HEK293T (cell line): ENCODE measurements around the gene RIMS1.

Source experiments
- ARNT ChIP-seq: fragments of 450-650 bp; IDR thresholded peaks from 2 replicates; pipeline ENCODE4 v1.6.1; 2017; ENCODE audit warnings: mild to moderate bottlenecking
- BHLHE40 ChIP-seq: fragments of 450-650 bp; IDR thresholded peaks from 2 replicates; pipeline ENCODE4 v1.6.1; 2016; ENCODE audit warnings: mild to moderate bottlenecking, moderate library complexity, borderline replicate concordance
- CTBP1 ChIP-seq: fragments of 450-650 bp; IDR thresholded peaks from 2 replicates; pipeline ENCODE4 v1.6.1; 2016; ENCODE audit warnings: borderline replicate concordance
- ELF4 ChIP-seq: fragments of 450-650 bp; IDR thresholded peaks from 2 replicates; pipeline ENCODE4 v1.6.1; 2017; ENCODE audit warnings: antibody characterized with exemption
- FOXA1 ChIP-seq: fragments of 450-650 bp; IDR thresholded peaks from 2 replicates; pipeline ENCODE4 v1.6.1; 2016; ENCODE audit warnings: mild to moderate bottlenecking
- FOXK2 ChIP-seq: fragments of 450-650 bp; IDR thresholded peaks from 2 replicates; pipeline ENCODE4 v1.6.1; 2016; ENCODE audit warnings: mild to moderate bottlenecking
- FOXM1 ChIP-seq: fragments of 450-650 bp; IDR thresholded peaks from 2 replicates; pipeline ENCODE4 v1.6.1; 2017; ENCODE audit warnings: mild to moderate bottlenecking, borderline replicate concordance
- HDGF ChIP-seq: fragments of 450-650 bp; IDR thresholded peaks from 2 replicates; pipeline ENCODE4 v1.6.1; 2017; ENCODE audit warnings: antibody characterized with exemption, borderline replicate concordance
- L3MBTL2 ChIP-seq: fragments of 450-650 bp; conservative IDR thresholded peaks from 2 replicates; pipeline ENCODE4 v1.6.1; 2016; ENCODE audit warnings: mild to moderate bottlenecking
- LEF1 ChIP-seq: fragments of 450-650 bp; IDR thresholded peaks from 2 replicates; pipeline ENCODE4 v1.6.1; 2017; ENCODE audit warnings: mild to moderate bottlenecking, borderline replicate concordance
- SP1 ChIP-seq: fragments of 450-650 bp; IDR thresholded peaks from 2 replicates; pipeline ENCODE4 v1.6.1; 2017
- TF ChIP-seq, protein P1 (sequence below): fragments of 450-650 bp; IDR thresholded peaks from 2 replicates; pipeline ENCODE4 v1.6.1; 2016

DNA sequence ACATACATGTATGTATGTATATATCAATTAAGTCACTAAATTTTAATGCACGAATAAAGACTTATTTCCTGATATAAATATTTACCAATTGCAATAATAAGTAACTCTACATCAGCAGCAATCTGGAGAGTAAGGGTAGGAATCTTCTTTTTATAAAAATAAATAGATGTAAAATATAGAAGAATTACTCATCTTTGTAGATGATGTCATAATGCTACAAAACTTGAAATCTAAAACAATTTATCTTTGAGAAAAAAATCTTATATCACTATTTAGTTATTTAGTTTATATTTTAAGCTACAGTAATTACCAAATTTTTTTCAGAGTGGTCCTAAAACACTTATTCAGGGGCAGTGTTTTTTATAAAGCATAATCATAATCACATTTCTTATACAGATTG is 351.7 kb downstream of the RIMS1 start:
- no peak for TF ChIP-seq FOXM1
- no peak for TF ChIP-seq CTBP1
- TF ChIP-seq FOXA1: no peak
- no peak for TF ChIP-seq ELF4
- no peak for TF ChIP-seq BHLHE40
- TF ChIP-seq FOXK2: no peak
- no peak for TF ChIP-seq SP1
- TF ChIP-seq ARNT: no peak
- no peak for TF ChIP-seq LEF1
- no peak for TF ChIP-seq L3MBTL2
- TF ChIP-seq, protein P1, sequence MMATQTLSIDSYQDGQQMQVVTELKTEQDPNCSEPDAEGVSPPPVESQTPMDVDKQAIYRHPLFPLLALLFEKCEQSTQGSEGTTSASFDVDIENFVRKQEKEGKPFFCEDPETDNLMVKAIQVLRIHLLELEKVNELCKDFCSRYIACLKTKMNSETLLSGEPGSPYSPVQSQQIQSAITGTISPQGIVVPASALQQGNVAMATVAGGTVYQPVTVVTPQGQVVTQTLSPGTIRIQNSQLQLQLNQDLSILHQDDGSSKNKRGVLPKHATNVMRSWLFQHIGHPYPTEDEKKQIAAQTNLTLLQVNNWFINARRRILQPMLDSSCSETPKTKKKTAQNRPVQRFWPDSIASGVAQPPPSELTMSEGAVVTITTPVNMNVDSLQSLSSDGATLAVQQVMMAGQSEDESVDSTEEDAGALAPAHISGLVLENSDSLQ: no peak
- no peak for TF ChIP-seq HDGF
